GM12892 (cell line): ENCODE measurements around the gene CDK13.
"Not testable (repeated sequence)": the region's sequence is repeated elsewhere in the genome, so short reads cannot be mapped to it uniquely, and the experiment has no call there.

Source experiments
- POLR2A ChIP-seq: IDR thresholded peaks from 2 replicates; pipeline ENCODE4 v1.6.1; 2011; ENCODE audit warnings: low read depth, low read length, control low read depth
- POLR2AphosphoS5 ChIP-seq: IDR thresholded peaks from 2 replicates; pipeline ENCODE4 v1.6.1; 2011; ENCODE audit warnings: low read depth, low read length, control low read depth
- TAF1 ChIP-seq: IDR thresholded peaks from 2 replicates; pipeline ENCODE4 v1.6.1; 2011; ENCODE audit warnings: low read depth, mild to moderate bottlenecking, control low read depth, low read length, borderline replicate concordance

DNA sequence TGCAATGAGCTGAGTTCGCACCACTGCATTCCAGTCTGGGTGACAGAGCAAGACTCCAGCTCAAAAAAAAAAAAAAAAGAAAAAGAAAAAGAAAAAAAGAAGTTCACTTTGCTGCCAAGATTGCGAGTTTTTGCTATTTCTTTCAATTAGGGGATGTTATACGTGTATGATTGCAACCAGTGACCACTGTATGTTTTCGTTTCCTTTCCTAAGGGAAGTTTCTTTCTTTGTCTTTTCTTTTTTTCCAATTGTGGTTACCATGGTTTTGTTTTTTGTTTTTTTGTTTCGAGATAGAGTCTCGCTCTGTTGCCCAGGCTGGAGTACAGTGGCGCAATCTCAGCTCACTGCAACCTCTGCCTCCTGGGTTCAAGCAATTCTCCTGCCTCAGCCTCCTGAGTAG, 168.1 kb downstream of the CDK13 start:
- TF ChIP-seq TAF1, POLR2AphosphoS5, POLR2A: not testable (repeated sequence)
